ENCODE data around the gene KRTAP10-6.
"Not testable (repeated sequence)": the region's sequence is repeated elsewhere in the genome, so short reads cannot be mapped to it uniquely, and the experiment has no call there.

The KRTAP10-6 gene

DNA sequence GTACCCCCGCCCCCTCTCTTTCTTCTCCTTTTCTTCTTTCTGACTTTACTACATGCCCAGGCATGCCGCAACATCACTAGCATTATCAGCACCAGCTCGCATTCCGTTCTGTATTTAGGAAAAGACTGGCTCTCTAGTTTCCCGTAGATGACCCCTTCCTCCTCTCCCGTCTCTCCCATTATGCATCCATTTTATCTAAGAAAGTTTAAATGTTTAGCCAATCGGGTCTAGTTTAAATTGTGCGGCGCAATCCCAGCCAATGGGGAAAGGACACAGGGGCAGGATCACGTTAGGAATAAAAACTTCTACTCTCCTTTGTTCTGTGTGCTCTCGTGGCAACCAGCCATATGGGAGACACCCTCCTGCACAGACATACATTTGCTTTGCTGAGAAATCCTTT, 5.8 kb upstream of the KRTAP10-6 start:
- no peak for DNase-seq

DNA sequence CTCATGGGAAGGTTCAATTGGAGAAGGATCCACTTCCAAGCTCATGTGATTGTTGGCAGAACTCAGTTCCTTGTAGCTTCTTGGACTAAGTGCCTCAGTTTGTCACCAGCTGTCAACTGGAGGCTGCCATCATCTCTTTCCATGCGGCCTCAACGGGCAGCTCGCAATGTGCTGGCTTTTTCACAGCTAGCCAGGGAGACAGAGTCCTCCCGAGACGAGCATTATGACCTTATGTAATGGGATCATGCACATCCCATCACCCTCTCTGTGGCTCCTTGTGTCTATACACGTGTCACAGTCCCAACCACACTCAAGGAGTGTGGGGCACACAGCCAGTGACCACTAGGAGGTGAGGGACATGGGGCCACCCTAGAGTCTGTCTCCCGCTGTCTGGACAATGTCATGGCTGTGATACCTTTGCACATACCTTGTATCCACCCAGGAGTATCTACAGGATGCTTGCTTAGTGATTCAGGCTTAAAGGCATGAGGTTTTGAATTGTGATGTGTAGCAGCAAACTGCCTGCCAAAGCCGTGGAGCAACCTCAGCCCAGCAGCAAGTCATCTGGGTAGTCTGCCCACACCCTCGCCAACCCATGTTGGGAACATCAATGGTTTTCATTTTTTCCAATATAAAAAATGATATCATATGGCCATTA, 3.9 kb upstream of the KRTAP10-6 start:
- DNase-seq = no peak

DNA sequence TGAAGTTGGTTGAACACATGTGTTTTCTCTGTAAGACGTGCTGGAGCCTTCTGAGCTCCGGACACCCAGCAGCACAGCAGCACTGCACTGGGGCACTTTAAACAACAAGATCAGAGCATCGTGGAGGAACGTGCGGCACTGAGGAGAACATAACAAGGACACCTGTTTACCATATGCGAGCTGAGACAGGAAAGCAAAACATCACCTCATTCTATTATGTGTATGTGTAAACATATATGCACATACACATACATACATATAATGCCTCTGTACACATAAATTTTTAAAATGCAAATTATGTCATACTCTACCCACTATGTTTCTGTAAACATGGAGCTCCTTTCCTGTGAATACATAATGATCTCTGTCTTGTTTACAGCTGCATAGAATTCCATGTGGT, 3.2 kb upstream of the KRTAP10-6 start:
- DNase-seq = no peak

- no peak for DNase-seq
These were observed 2.2 kb upstream of the KRTAP10-6 start for GRCh38 chr21:44594406-44594916.

GRCh38 chr21:44593598-44594405, 1.5 kb upstream of the KRTAP10-6 start:
- DNase-seq = no peak

GRCh38 chr21:44591801-44592130, 539 bp downstream of the KRTAP10-6 start:
- DNase-seq = not testable (repeated sequence)

DNA sequence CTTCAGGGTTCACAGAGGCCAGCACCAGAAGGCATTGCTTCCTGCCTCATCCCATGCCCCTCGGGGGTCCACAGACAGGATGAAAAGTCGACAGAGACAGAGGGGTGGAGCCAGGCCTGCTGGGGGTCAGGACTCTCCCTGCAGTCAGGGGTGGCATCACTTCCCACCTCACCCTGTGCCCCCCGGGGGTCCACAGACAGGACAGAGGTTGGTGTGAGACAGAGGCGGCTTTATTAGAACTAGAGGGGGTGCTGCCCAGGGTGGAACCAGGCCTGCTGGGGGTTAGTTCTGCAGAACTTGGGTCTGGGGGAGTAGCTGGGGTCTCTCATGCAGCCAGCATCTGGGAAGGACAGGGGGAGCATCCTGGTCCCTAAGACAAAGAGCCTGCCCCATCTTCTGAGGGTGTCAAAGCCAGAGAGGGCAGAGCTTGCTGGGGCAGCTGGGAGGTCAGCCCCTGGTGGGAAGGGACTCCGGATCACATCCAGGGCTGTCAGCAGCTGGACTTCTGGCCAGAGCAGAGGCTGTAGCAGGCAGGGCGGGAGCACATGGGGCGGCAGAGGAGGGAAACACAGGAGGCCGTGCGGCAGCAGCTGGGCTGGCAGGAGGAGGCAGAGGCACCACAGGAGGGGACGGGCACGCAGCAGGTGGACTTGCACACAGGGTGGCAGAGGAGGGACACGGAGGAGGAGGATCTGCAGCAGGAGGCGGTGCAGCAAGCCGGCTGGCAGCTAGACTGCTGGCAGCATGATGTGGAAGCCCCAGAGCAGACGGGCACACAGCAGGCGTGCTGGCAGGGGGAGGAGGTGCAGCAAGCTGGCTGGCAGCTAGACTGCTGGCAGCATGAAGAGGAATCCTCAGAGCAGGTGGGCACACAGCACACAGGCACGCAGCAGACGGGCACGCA, 1.2 kb downstream of the KRTAP10-6 start:
- not testable (repeated sequence) for DNase-seq

GRCh38 chr21:44590311-44590721, 2.0 kb downstream of the KRTAP10-6 start:
- no peak for DNase-seq

GRCh38 chr21:44589586-44590305, 2.6 kb downstream of the KRTAP10-6 start:
- DNase-seq = no peak

GRCh38 chr21:44589094-44589493, 3.2 kb downstream of the KRTAP10-6 start:
- DNase-seq = no peak

GRCh38 chr21:44585892-44586291, 6.4 kb downstream of the KRTAP10-6 start:
- no peak for DNase-seq

GRCh38 chr21:44583800-44584147, 8.5 kb downstream of the KRTAP10-6 start:
- no peak for DNase-seq

- DNase-seq = no peak
These were observed 9.1 kb downstream of the KRTAP10-6 start for GRCh38 chr21:44583089-44583799.

DNA sequence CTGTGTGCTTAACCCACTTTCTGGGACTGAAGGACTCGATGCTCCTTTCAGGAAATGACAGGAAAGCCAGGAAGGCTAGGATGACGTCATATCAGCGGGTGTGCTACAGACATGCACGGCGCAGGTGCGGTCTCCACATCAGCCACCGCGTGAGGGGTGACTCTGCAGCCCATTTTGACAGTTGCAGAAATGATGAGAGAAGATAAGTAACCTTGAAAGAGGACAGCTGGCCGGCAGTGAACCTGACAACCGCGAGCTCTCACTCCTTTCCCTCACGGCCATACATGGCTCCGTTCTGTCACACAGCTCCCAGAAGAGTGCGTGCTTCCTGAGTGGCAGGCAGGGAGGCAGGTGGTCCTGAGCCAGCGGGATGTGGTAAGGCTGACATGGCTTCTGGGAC, 10.2 kb downstream of the KRTAP10-6 start:
- no peak for DNase-seq

- DNase-seq = no peak
These were observed 11.1 kb downstream of the KRTAP10-6 start for GRCh38 chr21:44581158-44581557.

GRCh38 chr21:44580231-44580821, 12.0 kb downstream of the KRTAP10-6 start, which contains the start of gene KRTAP10-5:
Gene KRTAP10-5, minus strand, starts transcription at chr21:44580604. Its CDS starts 26 bp downstream, at chr21:44580578.
- not testable (repeated sequence) for DNase-seq

GRCh38 chr21:44579833-44580144, 12.5 kb downstream of the KRTAP10-6 start:
- DNase-seq = no peak

DNA sequence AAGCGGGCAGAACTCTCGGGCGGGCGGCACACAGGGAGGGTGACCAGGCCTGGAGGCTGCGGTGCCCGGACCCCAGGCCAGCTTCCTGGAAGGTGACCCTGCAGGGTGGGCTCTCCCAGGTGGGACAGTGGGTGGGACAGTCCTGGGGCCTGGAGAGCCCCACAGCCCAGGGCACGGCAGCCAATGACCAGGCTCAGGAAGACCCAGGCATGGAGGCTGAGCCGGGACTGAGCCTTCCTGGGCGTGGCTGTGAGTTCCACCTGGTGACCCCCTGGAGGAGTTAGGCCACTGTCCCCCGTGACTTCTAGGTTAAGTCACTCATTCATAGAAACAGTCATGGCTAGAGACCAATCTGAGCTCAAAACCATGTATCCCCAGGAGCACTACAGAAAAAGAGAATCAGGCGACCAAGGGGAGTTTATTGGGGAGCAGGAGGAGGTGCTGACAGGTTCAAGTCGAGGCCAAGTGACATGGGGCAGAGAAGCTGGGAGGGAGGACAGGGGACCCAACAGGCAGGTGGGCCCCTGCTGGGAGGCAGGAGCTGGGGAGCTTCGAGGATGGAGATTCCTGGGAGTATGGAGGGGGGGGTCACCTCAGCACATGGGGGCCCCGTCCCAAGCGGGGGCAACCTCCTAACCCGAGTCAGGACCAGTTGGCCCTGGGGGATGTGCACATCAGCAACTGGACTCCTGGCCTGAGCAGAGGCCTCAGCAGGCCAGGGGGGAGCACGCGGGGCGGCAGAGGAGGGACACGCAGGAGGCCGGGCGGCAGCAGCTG, 13.1 kb downstream of the KRTAP10-6 start:
- DNase-seq = no peak

DNA sequence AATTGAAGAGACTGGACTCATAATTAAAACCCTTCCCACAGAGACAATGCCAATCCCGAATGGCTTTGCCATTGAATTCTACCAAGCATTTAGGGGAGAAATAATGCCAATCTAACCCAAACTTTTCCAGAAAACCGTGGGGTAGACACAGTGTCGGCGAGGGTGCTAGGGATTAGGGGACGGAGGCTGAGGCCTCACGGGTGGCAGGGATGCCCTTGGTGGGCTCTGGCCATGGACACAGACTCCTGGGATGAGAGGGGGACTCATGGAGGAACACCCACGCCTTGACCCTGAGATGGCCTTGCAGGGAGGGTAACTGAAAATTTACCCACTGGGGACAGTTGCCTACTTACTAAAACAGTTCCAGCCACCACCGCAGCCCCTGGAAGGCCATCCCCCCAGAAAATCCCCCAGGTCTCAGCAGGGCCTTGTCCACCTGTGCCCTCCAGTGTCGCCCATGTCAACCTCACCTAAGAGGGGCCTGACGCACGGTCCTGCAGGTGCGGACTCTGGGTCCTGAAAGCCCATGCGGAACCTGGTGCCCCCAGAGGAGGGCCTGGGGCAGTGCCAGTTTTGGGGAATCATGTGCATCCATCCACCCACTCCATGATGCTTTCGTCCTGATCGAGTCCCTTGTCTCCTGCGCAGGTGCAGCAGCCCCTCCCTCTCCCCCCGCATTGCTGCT, 13.8 kb downstream of the KRTAP10-6 start:
- DNase-seq = no peak

GRCh38 chr21:44576025-44576420, 16.3 kb downstream of the KRTAP10-6 start:
- DNase-seq = no peak
